ENCODE data around the gene NKX2-1. TPM values are rescaled to one million over a fixed set of nuclear protein-coding genes. Genes with fewer than 3 reads are reported as not detected.
"Not testable (repeated sequence)": the region's sequence is repeated elsewhere in the genome, so short reads cannot be mapped to it uniquely, and the experiment has no call there.

NKX2-1 gene
- total RNA-seq, 1 donor from 2014 or later = not detected

GRCh38 chr14:36550899-36551298 lies 30.9 kb upstream of the NKX2-1 start:
- Mint-ChIP-seq H3K4me1 (ENCODE audit: unreplicated experiment) (no peaks in the 10 kb centered on the region), H3K36me3 (ENCODE audit: low read depth, unreplicated experiment) (no peaks in the 10 kb centered on the region), H3K9me3 (ENCODE audit: unreplicated experiment) (no peaks in the 10 kb centered on the region), H3K4me3 (ENCODE audit: unreplicated experiment) (no peak overlapping the region), H3K27ac (ENCODE audit: unreplicated experiment) (no peak overlapping the region), H3K27me3 (ENCODE audit: unreplicated experiment) (no peaks in the 10 kb centered on the region)
- no peak for DNase-seq (ENCODE audit: low spot score)
- no peak for TF ChIP-seq CTCF (IDR thresholded peaks at IDR 0.05; ENCODE audit: unreplicated experiment)

GRCh38 chr14:36544280-36544679 lies 24.2 kb upstream of the NKX2-1 start:
- not testable (repeated sequence) for H3K4me3 Mint-ChIP-seq (ENCODE audit: unreplicated experiment); H3K9me3 Mint-ChIP-seq (ENCODE audit: unreplicated experiment); H3K36me3 Mint-ChIP-seq (ENCODE audit: low read depth, unreplicated experiment); DNase-seq (ENCODE audit: low spot score); H3K4me1 Mint-ChIP-seq (ENCODE audit: unreplicated experiment); H3K27me3 Mint-ChIP-seq (ENCODE audit: unreplicated experiment); H3K27ac Mint-ChIP-seq (ENCODE audit: unreplicated experiment)

GRCh38 chr14:36538051-36538450 lies 18.0 kb upstream of the NKX2-1 start:
- H3K36me3 Mint-ChIP-seq (ENCODE audit: low read depth, unreplicated experiment) = no peaks in the 10 kb centered on the region
- H3K27me3 Mint-ChIP-seq (ENCODE audit: unreplicated experiment) = no peaks in the 10 kb centered on the region
- no peaks in the 10 kb centered on the region for H3K4me1 Mint-ChIP-seq (ENCODE audit: unreplicated experiment)
- DNase-seq (ENCODE audit: low spot score) = no peak
- no peaks in the 10 kb centered on the region for H3K9me3 Mint-ChIP-seq (ENCODE audit: unreplicated experiment)
- no peak overlapping the region for H3K27ac Mint-ChIP-seq (ENCODE audit: unreplicated experiment)
- H3K4me3 Mint-ChIP-seq (ENCODE audit: unreplicated experiment) = no peak overlapping the region
- TF ChIP-seq CTCF (IDR thresholded peaks at IDR 0.05; ENCODE audit: unreplicated experiment) = no peak

- no peak for DNase-seq (ENCODE audit: low spot score)
- no peak for TF ChIP-seq CTCF (IDR thresholded peaks at IDR 0.05; ENCODE audit: unreplicated experiment)
- peaks cover under 1% of the 10 kb centered on the region for H3K4me1 Mint-ChIP-seq (ENCODE audit: unreplicated experiment)
- no peak overlapping the region for H3K4me3 Mint-ChIP-seq (ENCODE audit: unreplicated experiment)
- no peaks in the 10 kb centered on the region for H3K9me3 Mint-ChIP-seq (ENCODE audit: unreplicated experiment)
- no peaks in the 10 kb centered on the region for H3K36me3 Mint-ChIP-seq (ENCODE audit: low read depth, unreplicated experiment)
- no peak overlapping the region for H3K27ac Mint-ChIP-seq (ENCODE audit: unreplicated experiment)
- peaks cover 21% of the 10 kb centered on the region for H3K27me3 Mint-ChIP-seq (ENCODE audit: unreplicated experiment)
Observed at GRCh38 chr14:36529062-36529461, 9.0 kb upstream of the NKX2-1 start.

GRCh38 chr14:36525746-36526099 lies 5.7 kb upstream of the NKX2-1 start:
- Mint-ChIP-seq H3K27me3 (ENCODE audit: unreplicated experiment) (peaks cover 42% of the 10 kb centered on the region), H3K36me3 (ENCODE audit: low read depth, unreplicated experiment) (no peaks in the 10 kb centered on the region), H3K4me1 (ENCODE audit: unreplicated experiment) (peaks cover 18% of the 10 kb centered on the region), H3K4me3 (ENCODE audit: unreplicated experiment) (no peak overlapping the region), H3K27ac (ENCODE audit: unreplicated experiment) (no peak overlapping the region), H3K9me3 (ENCODE audit: unreplicated experiment) (no peaks in the 10 kb centered on the region)
- no peak for TF ChIP-seq CTCF (IDR thresholded peaks at IDR 0.05; ENCODE audit: unreplicated experiment)
- no peak for DNase-seq (ENCODE audit: low spot score)

All from endothelial cell (in vitro differentiated cells).